GM23338 (cell line): ENCODE results near the gene FARP1. TPM values are rescaled to one million over a fixed set of nuclear protein-coding genes. Genes with fewer than 3 reads are reported as not detected.

Source experiments
- ATAC-seq: fragments of 200-7000 bp; cut with Tn5 transposase; 3 replicates; pipeline ENCODE4 v1.9.1; 2020
- DNase-seq: peaks from one replicate; pipeline ENCODE4 v3.0.0-alpha.2; 2015; ENCODE audit warnings: low spot score
- H2AFZ ChIP-seq: fragments of 200-600 bp; sonication (generic); 2 replicates; pipeline ENCODE4 v1.8.0; 2016; ENCODE audit warnings: antibody characterized with exemption, mild to moderate bottlenecking, moderate library complexity
- H3F3A ChIP-seq: fragments of 200-600 bp; sonication (generic); replicated peaks from 2 replicates; pipeline ENCODE4 v1.8.0; 2017; ENCODE audit warnings: antibody characterized with exemption, mixed run types, low read depth
- H3K27ac ChIP-seq: fragments of 200-600 bp; sonication (generic); 2 replicates; pipeline ENCODE4 v1.6.1; 2016; ENCODE audit warnings: low read depth
- H3K27me3 ChIP-seq: fragments of 200-600 bp; sonication (generic); 2 replicates; pipeline ENCODE4 v1.8.0; 2016; ENCODE audit warnings: mild to moderate bottlenecking, mixed run types, moderate library complexity; ENCODE audit not compliant: insufficient read depth
- H3K36me3 ChIP-seq: fragments of 200-600 bp; sonication (generic); 2 replicates; pipeline ENCODE4 v1.8.0; 2016; ENCODE audit warnings: mild to moderate bottlenecking; ENCODE audit not compliant: insufficient read depth
- H3K4me1 ChIP-seq: fragments of 200-600 bp; sonication (generic); 2 replicates; pipeline ENCODE4 v1.8.0; 2016; ENCODE audit warnings: mild to moderate bottlenecking, moderate library complexity; ENCODE audit not compliant: insufficient read depth
- H3K4me2 ChIP-seq: fragments of 200-600 bp; sonication (generic); 2 replicates; pipeline ENCODE4 v1.7.1; 2017; ENCODE audit warnings: mixed run types
- H3K4me3 ChIP-seq: fragments of 200-600 bp; sonication (generic); 2 replicates; pipeline ENCODE4 v1.6.1; 2016; ENCODE audit warnings: mixed run types
- H3K79me2 ChIP-seq: fragments of 200-600 bp; sonication (generic); replicated peaks from 2 replicates; pipeline ENCODE4 v1.8.0; 2017; ENCODE audit warnings: mild to moderate bottlenecking; ENCODE audit not compliant: insufficient read depth
- H3K9me2 ChIP-seq: fragments of 200-600 bp; sonication (generic); 2 replicates; pipeline ENCODE4 v1.8.0; 2017; ENCODE audit not compliant: insufficient read depth
- H4K20me1 ChIP-seq: fragments of 200-600 bp; sonication (generic); replicated peaks from 2 replicates; pipeline ENCODE4 v1.8.0; 2017; ENCODE audit warnings: mild to moderate bottlenecking; ENCODE audit not compliant: insufficient read depth
- H3K27ac Mint-ChIP-seq: 2 replicates; pipeline ENCODE4 v1.8.0; 2020; ENCODE audit warnings: inconsistent platforms, mild to moderate bottlenecking, moderate library complexity, mixed read lengths
- H3K27me3 Mint-ChIP-seq: 3 replicates; pipeline ENCODE4 v1.8.0; 2022; ENCODE audit warnings: low read depth, mild to moderate bottlenecking, moderate library complexity, mixed read lengths, inconsistent platforms; ENCODE audit not compliant: insufficient read depth, poor library complexity
- H3K36me3 Mint-ChIP-seq: 3 replicates; pipeline ENCODE4 v1.8.0; 2021; ENCODE audit warnings: low read depth, mild to moderate bottlenecking, inconsistent platforms, moderate library complexity, mixed read lengths
- H3K4me1 Mint-ChIP-seq: 3 replicates; pipeline ENCODE4 v1.8.0; 2020; ENCODE audit warnings: mild to moderate bottlenecking, inconsistent platforms, mixed read lengths
- H3K4me3 Mint-ChIP-seq: 3 replicates; pipeline ENCODE4 v1.8.0; 2021; ENCODE audit warnings: moderate library complexity, mild to moderate bottlenecking, inconsistent platforms, mixed read lengths
- H3K9me3 Mint-ChIP-seq: 3 replicates; pipeline ENCODE4 v1.8.0; 2020; ENCODE audit warnings: moderate library complexity, mild to moderate bottlenecking, inconsistent platforms, mixed read lengths
- CTCF ChIP-seq, 2 experiments: fragments of 200-600 bp in 1 of 2; sonication (generic) in 1 of 2; conservative IDR thresholded peaks; 2 replicates each; pipeline versions ENCODE4 v1.5.1 to v1.6.1; 2016 to 2017; ENCODE audit warnings: antibody characterized with exemption in 2 of 2, low read depth in 2 of 2, mild to moderate bottlenecking in 2 of 2, moderate library complexity in 1 of 2
- EZH2 ChIP-seq: fragments of 200-600 bp; sonication (generic); IDR thresholded peaks from one replicate; pipeline ENCODE4 v1.8.0; 2017; ENCODE audit warnings: antibody characterized with exemption, mild to moderate bottlenecking, low read depth; ENCODE audit not compliant: unreplicated experiment
- EZH2phosphoT487 ChIP-seq: fragments of 200-600 bp; sonication (generic); IDR thresholded peaks from one replicate; pipeline ENCODE4 v1.8.1; 2018; ENCODE audit warnings: antibody characterized with exemption; ENCODE audit not compliant: unreplicated experiment
- NANOG ChIP-seq: IDR thresholded peaks from 2 replicates; pipeline ENCODE4 v1.6.1; 2016; ENCODE audit warnings: antibody characterized with exemption, borderline replicate concordance
- REST ChIP-seq: IDR thresholded peaks from one replicate; pipeline ENCODE4 v1.6.1; 2018; ENCODE audit warnings: antibody characterized with exemption; ENCODE audit not compliant: unreplicated experiment
- ZNF114 ChIP-seq: fragments of 250-450 bp; sonication (Bioruptor Pico); IDR thresholded peaks from 2 replicates; pipeline ENCODE4 v1.5.0; 2020; ENCODE audit warnings: mild to moderate bottlenecking, moderate library complexity
- ZNF331 ChIP-seq: fragments of 250-450 bp; sonication (Bioruptor Pico); IDR thresholded peaks from 2 replicates; pipeline ENCODE4 v1.5.0; 2020; ENCODE audit warnings: low read depth, mild to moderate bottlenecking, moderate library complexity
- polyA plus RNA-seq: library from polyadenylated mRNA; unstranded; fragments of >200 nt; fragmentation: Nextera tagmentation; extraction: Ambion mirVana; gene quantifications from 2 replicates; pipeline ENCODE4 v1.2.1, GENCODE V29; 2016
- total RNA-seq: library from RNA; depleted of rRNA; stranded (reverse); fragments of >200 nt; shearing (Covaris generic); gene quantifications from 2 replicates; pipeline ENCODE4 v1.2.3, GENCODE V29; 2014

Gene FARP1
- total and polyA plus RNA-seq, 2 experiments from 2014 or later: 53.6 to 82.5 TPM

DNA sequence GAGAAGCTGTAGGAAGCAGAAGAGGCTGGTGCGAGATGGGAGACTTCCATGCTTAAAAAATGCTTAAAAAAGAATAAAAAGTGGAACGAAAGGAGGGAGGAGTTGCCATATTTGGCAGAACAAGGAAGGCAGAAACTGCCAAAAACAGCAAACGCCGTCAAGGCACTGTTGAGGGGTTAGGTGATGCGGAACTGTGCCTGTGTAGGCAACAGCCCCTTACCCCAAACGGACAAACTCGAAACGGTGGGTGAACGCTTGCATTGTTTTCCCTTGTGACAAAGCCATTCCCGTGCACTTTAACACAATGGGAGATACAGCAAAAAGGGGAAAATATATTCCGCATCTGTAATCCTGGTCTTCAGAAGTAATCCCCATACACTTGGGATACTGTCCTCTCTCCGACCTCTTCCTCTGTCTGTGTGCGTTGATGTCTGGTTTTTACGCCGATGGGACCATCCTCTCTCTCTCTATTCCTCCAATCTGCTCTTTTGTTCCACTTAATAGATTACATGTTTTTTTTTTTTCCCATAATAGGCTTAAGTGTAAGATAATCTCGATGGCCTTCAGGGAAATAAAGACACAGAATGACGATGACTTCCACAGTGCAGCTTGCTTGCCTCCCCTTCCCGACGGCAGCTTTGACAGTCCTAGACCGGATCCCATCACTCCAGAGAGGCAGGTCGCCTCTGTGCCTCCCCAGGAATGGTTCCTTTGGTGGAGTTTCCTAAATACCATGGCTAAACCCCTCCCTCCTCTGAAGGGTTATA, 166.9 kb downstream of the FARP1 start:
- H3K36me3 ChIP-seq: no peaks in the 10 kb centered on the region
- no peak for TF ChIP-seq EZH2phosphoT487
- Mint-ChIP-seq H3K27ac (no peak overlapping the region), H3K36me3 (peaks cover 8% of the 10 kb centered on the region; the same call in 2 of the 3 replicates), H3K27me3 (peaks cover 7% of the 10 kb centered on the region), H3K4me3 (no peak overlapping the region), H3K9me3 (no peaks in the 10 kb centered on the region; the same call in 2 of the 3 replicates), H3K4me1 (peaks cover 28% of the 10 kb centered on the region)
- ATAC-seq: no peak
- H3K4me1 ChIP-seq: peaks cover 14% of the 10 kb centered on the region
- no peak overlapping the region for H3K4me2 ChIP-seq
- H3K27me3 ChIP-seq: no peaks in the 10 kb centered on the region
- H3F3A ChIP-seq: 0 out of 2 replicates have a peak, but pooled peaks cover 2% of the 10 kb centered on the region
- no peaks in the 10 kb centered on the region; the same call in 1 of the 2 replicates for H4K20me1 ChIP-seq
- H3K4me3 ChIP-seq: no peak overlapping the region
- H3K27ac ChIP-seq: peak overlapping the region; percentile 69
- H3K79me2 ChIP-seq: peaks cover 45% of the 10 kb centered on the region
- no peaks in the 10 kb centered on the region for H3K9me2 ChIP-seq
- no peak overlapping the region for H2AFZ ChIP-seq
- DNase-seq: no peak

GRCh38 chr13:98310485-98311199, 167.7 kb downstream of the FARP1 start:
- H3K4me1 ChIP-seq: peaks cover 22% of the 10 kb centered on the region
- no peaks in the 10 kb centered on the region; the same call in none of the 2 replicates for H4K20me1 ChIP-seq
- ATAC-seq (no peak), DNase-seq (no peak)
- peak overlapping the region; percentile 17; the same call in 1 of the 2 replicates for H3K27ac Mint-ChIP-seq
- H3K4me2 ChIP-seq: no peak overlapping the region
- no peak overlapping the region for H2AFZ ChIP-seq
- no peaks in the 10 kb centered on the region for H3K36me3 ChIP-seq
- peaks cover 6% of the 10 kb centered on the region; the same call in 2 of the 3 replicates for H3K36me3 Mint-ChIP-seq
- peaks cover 42% of the 10 kb centered on the region for H3K79me2 ChIP-seq
- peaks cover 36% of the 10 kb centered on the region for H3K4me1 Mint-ChIP-seq
- no peak overlapping the region for H3K4me3 ChIP-seq
- 0 out of 2 replicates have a peak overlapping the region, but pooled peaks have one; percentile 52 for H3K27ac ChIP-seq
- H3K9me3 Mint-ChIP-seq: no peaks in the 10 kb centered on the region; the same call in 2 of the 3 replicates
- H3K27me3 ChIP-seq: no peaks in the 10 kb centered on the region
- H3F3A ChIP-seq: 0 out of 2 replicates have a peak, but pooled peaks cover 2% of the 10 kb centered on the region
- H3K9me2 ChIP-seq: no peaks in the 10 kb centered on the region
- no peak overlapping the region for H3K4me3 Mint-ChIP-seq
- peaks cover 6% of the 10 kb centered on the region for H3K27me3 Mint-ChIP-seq
- TF ChIP-seq CTCF (conservative IDR thresholded peaks at IDR 0.05; ENCODE audit: low read depth in 2 of 2) (no peak), EZH2 (no peak), REST (no peak), NANOG (no peak), ZNF114 (CRISPR knock-in tag) (no peak), ZNF331 (CRISPR knock-in tag) (no peak)
